ENCODE measurements around the gene SLC39A10.
A peak's percentile ranks its signal among the peaks of the same experiment; 100 is the strongest.
"Not testable (repeated sequence)": the region's sequence is repeated elsewhere in the genome, so short reads cannot be mapped to it uniquely, and the experiment has no call there.

SLC39A10 gene, protein sequence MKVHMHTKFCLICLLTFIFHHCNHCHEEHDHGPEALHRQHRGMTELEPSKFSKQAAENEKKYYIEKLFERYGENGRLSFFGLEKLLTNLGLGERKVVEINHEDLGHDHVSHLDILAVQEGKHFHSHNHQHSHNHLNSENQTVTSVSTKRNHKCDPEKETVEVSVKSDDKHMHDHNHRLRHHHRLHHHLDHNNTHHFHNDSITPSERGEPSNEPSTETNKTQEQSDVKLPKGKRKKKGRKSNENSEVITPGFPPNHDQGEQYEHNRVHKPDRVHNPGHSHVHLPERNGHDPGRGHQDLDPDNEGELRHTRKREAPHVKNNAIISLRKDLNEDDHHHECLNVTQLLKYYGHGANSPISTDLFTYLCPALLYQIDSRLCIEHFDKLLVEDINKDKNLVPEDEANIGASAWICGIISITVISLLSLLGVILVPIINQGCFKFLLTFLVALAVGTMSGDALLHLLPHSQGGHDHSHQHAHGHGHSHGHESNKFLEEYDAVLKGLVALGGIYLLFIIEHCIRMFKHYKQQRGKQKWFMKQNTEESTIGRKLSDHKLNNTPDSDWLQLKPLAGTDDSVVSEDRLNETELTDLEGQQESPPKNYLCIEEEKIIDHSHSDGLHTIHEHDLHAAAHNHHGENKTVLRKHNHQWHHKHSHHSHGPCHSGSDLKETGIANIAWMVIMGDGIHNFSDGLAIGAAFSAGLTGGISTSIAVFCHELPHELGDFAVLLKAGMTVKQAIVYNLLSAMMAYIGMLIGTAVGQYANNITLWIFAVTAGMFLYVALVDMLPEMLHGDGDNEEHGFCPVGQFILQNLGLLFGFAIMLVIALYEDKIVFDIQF

DNA sequence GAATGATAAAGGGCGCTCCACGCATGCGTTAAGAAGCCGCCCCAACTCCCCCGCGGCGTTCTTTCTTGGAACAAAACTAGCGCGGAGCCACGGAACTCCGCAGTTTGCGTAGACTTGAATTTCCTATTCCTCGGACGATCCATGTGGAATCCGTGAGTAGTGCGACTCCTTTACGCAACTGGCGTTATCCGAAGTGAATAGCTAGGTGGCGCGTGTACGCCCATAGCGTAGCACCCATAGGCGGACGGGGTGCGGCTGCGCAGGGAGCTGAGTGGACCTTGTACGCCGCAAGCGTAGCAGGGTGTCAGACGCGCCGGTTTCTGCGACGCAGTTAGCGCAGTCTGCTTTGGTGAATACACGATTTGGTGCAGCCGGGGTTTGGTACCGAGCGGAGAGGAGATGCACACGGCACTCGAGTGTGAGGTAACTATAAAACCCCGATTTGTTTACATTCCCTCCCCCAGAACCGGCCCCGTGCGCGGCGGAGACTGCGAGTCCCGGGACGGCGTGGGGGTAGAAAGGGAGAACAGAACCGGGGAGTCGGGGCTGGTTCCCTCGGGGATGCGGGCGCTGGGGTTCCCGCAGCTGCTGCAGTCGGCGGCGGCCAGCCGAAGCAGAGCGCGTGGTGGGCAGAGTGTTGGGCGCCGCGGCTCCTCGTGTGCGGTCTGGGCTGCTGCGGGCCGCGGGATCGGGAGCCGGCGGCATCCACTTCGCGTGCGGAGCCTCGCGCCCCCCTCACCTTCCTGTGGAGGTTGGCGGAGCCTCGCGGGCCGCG is at the start of gene SLC39A10:
SLC39A10 (plus strand) TSS at position 368 of the 775 bp plus-strand sequence. CDS start 22,817 bp downstream, outside the sequence.
- DNase-seq = peak; percentile 96
- ATAC-seq = peak; percentile 84

DNA sequence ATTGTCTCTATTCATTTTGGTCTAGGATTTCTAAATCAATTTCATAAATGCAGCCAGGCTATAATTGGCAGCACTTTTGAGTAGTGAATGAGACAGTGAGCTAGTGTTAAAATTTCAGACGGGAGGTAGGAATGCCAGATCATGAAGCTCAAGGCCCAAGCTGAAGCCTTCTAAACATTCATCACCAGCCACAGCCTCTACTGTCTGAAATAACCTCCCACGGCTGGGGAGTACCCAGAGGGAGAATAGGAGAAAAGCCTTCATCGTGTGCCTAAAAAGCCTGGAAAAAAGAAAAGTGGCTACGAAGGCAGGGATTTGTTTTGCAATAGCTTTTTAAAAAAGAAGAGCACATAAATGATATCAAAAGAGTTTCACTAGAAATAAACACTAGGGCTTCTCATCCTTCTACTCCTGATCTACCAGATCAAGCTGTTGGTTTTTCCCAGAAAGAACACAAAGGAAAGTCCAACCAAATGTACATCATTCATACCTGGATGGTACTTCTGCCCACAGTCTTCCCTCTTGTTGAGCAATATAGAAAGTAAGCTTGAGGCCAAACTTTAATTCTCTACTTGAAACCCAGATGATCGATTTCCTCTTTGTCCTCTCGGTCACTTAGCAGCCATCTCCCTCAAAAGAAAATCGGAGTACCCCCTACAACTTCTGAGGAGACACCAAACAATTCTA is 48.1 kb upstream of the SLC39A10 start:
- ATAC-seq = no peak
- DNase-seq = no peak

DNA sequence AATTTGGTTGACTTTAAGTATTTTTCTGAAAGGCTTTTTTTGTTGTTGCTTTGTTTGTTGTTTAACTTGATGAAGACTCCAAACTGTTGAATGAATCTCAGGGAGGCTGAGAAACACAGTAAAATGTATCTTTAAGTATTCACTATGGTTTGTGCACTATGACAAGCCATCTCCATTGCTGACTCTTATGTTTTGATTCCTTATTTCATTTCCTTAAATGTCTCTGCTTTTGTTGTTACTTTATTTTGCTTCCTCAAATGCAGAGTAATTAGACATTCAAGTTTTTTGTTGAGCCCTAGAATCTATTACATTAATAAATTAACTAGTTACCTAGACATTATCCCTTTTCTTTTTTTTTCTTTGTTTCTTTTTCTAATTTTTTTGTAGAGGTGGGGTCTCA is 46.3 kb upstream of the SLC39A10 start:
- ATAC-seq (no peak), DNase-seq (no peak)

DNA sequence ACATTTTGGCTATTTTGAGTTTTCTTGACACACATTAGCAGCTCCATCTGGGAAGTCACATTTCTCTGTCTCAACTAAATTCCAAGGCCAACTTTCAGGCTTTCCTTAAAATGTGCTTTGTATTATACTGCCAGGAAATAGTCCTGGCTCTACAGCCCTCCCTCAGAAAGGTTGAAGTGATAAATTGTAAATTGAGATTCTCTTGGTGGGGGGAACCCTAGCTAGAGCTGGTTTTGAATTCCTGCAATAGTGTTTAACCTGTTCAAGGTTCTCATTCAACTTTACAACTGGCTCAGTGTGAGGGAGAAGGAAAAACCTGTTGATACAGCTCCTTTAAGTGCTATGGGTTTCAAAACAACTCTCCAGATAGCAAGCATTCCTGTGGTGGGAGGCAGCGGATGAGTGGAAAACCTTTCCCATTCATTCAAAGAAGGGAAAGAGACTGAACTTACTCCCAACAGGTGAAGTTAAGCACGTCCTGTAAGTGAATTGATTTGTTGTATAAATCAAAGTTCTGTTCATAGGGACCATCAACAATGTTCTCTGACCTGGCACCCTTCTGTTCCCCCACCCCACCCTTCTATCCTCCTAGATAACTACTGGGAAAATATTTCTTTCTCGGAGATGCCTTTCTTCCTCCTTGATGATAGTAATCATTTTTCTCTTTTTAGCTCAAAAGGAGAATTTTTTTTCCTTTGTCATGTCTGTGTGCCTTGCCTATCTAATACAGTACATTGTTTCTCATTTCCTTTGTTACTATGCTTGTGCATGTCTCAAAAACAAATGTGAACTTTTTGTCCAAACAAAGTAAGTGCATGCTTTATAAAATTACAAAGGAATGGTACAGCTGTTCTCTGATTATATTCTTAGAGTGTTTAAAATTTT is 44.2 kb upstream of the SLC39A10 start:
- no peak for DNase-seq
- no peak for ATAC-seq

DNA sequence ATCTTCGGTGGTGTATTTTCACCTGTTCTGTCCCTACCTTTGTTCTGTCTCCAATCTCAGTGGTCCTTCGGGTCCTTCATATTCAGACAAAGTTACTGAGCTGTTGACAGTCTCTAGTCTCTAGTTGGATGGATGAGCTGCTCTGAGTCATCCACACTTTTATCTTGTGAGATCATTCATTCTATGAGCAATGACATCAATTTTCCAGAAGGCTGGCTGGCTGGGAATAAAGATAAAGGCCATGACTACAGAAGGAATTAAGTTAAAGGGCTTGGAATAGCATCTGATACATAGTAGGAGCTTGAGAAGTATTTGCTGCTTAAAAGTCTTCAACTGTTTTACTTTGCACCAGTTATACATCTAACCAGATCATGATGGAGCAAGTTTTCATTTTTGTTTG is 43.1 kb upstream of the SLC39A10 start:
- DNase-seq (no peak), ATAC-seq (peak; percentile 63)

DNA sequence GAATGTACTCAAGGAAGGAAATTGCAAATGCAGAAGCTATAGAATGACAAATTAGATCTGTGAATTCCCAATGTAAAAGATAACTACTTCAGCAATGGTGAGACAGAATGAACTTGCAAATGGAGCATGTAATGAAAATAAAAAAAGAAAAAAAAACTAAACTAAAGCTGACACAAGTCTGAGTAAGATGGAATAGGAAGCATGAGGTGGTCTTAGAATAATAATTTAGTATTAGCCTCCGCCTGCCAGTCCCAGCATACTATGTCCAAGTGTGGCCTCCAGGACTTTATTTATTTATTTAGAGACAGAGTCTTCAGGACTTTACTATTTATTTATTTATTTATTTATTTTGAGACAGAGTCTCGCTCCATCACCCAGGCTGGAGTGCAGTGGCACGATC is 37.4 kb upstream of the SLC39A10 start:
- no peak for DNase-seq
- no peak for ATAC-seq

DNA sequence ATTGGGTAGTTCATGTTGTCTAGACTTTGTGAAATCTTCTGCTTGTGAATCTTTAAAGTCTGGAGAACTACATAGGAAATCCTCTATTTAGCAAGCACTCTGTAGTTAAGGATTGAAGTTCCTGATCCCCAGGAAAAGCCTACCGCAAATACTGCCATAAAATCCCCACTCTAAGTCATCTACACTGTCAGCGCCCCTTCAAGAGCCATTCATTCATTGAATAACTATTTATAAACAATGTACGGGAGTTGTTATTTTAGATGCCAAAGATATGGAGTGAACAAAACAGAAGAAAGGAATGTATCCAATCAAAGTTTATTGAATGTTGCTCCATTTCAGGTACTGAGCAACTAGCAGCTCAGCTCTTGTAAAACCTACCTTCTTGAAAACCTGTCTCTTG is 36.5 kb upstream of the SLC39A10 start:
- ATAC-seq (no peak), DNase-seq (no peak)

DNA sequence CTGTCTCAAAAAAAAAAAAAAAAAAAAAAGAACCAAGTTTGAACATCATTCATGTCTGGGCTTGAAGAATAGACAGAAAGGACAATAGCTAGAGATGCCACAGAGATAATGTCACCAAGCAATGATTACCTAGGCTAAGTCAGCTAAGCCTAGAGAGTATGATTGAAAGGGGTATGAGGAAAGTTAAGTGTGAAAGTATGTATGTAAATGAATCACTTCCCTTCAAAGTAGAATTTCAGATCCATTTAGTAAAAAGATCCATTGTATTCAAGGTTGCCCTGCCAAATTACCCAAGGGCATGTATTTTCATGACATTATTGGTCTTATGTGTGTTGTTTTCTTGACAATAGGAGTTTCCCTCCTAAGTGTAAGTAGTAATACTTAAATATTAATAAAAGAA is 34.1 kb upstream of the SLC39A10 start:
- no peak for ATAC-seq
- DNase-seq = no peak

DNA sequence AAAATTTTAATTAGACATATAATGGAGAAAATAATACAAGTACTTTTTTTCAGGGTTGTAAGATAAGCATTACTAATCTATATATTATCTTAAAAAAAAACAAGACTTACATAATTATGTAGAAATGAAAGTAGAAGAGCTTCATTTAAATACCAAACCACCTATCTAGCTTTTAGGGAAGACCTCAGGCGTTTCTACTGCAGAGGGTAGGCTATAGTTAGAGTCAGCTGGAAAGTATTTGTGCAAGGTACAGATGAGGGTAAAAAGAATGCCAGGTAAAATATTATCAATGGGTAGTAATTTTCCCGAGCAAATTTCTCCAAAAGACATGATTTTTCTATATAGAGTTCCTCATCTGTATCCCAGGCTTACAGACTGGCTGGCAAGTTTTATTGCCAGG is 30.5 kb upstream of the SLC39A10 start:
- no peak for ATAC-seq

DNA sequence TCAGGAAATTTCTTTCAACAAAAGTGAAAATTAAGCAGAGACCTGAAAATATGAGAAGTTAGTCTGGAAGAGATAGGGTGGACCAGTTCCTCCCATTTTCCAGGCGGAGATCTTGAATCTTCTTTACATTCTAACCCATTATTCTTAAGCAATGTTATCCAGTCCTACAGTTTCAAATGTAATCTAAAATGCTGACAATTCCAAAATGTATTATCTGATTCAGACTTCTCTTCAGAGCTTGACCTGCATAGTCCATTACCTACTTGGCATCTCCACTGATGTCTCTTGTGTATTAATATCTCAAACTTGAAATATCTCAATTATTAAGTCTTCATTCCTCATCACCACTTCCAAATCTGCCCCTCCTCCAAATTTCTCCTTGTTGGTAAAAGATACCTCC is 28.4 kb upstream of the SLC39A10 start:
- ATAC-seq (no peak), DNase-seq (no peak)

More for the DNA sequence above, 30.5 kb upstream of the SLC39A10 start:
- DNase-seq = no peak

DNA sequence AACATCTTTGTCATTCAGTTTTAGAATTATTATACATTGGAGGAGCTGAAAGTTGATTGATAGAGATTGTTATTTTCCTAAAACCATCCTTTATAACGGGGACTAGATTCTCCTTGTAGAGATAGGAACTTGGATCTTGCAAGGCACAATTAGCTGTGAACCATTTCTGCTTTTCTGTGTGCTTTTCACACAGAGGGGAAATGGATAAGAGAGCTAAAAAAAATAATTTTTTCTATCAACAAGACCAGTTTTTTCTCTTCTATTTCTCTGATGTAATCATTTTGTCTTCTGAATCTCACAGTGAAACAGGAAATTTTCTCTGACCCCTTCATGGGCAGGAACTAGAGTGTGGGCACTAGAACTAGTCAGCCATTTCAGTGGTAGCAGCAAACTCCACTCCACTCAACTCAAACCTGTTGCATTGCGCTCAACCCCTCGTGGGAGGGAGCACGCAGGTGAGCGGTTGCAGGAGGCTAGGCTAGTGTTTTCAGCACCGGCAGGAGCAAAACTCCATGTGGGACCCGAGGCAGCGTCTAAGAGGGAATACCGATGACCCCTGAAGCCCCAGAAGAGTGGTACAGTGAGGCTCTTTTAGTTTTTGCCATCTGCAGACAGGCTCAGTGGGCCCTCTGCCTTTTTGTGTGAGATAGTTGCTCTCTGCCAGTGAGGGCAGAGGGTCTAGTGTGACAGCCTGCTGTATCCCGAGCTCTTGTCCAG is 24.0 kb upstream of the SLC39A10 start:
- DNase-seq (no peak), ATAC-seq (no peak)

DNA sequence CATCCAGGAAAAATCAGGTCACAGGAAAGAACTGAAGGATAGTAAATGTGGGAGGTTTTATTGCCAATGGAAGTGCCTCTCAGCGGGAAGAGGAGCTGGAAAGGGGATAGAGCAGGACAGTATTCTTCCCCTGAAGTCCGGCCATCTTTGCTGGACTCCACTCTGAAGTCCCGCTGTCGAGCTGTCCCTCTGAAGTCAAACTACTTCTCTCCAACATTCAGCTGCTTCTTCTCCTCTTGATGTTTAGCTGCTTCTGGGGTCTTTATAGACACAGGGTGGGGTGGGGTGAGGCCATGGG is 23.5 kb upstream of the SLC39A10 start:
- DNase-seq = no peak
- ATAC-seq = no peak

DNA sequence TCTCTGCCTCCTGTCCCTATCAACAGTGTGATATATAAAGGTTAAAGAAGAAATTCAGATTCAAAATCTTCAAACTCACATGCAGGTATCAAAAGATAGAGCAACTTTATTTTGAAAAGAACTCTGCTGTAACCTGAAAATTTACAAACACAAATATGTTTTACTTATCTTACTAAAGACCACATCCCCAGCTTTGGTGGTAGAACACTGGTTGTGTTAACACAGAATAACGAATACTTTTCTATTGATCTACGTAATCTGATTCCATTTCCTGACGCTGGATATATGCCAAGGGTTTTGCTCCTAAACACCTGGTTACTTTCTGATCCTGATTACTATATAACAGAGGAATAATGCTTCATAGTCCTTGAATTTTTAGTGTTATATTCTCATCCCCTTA is 23.1 kb upstream of the SLC39A10 start:
- ATAC-seq (no peak), DNase-seq (no peak)

DNA sequence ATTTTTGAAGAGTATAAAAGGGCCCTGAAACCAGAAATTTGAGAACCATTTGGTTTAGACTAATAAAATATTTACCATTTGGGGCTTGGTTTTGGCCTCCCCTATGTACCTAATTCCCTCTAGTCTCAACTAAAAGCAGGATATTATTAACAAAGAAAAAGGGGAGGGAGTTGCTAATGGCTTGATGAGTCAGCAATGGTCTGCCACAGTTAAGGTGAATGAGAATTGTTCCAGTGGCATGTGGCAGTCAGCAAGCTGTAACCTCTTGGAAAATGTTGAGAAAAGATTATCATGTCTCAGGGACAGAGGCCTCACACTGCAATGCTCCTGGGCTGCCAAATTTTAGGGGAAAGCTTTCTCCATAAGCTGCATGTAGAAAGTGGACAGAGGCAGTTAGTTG is 20.1 kb upstream of the SLC39A10 start:
- DNase-seq (no peak), ATAC-seq (no peak)

DNA sequence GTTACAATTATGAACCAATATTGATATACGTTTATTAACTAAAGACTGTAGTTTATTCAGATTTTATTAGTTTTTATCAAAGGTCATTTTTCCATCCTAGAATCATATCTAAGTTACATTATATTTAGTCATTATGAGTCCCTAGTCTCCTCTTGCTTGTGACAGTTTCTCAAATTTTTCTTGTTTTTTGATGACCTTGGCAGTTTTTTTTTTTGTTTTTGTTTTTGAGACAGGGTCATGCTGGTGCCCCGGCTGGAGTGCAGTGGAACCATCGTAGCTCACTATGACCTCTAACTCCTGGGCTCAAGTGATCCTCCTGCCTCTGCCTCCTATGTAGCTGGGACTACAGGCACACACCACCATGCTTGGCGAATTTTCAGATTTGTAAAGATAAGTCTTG is 18.3 kb upstream of the SLC39A10 start:
- ATAC-seq (no peak), DNase-seq (no peak)

DNA sequence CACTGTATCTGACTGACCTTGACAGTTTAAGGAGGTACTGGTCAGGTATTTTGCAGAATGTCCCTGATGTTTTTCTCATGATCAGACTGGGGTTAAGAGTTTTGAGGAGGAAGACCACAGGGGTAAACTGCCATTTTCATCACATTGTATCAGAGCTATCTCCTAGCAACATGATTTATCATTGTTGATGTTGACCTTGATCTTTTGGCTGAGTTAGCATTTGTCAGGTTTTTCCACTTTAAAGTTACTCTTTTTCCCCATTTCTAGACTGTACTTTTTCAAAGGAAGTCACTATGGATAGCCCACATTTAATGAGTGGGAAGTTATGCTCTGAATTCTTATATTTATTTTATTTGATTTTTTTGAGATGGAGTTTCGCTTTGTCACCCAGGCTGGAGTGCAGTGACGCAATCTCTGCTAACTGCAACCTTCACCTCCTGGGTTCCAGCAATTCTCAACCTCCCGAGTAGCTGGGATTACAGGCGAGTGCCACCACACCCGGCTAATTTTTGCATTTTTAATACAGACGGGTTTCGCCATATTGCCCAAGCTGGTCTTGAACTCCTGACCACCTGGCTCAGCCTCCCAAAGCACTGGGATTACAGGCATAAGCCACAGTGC is 17.7 kb upstream of the SLC39A10 start:
- ATAC-seq = no peak
- no peak for DNase-seq

DNA sequence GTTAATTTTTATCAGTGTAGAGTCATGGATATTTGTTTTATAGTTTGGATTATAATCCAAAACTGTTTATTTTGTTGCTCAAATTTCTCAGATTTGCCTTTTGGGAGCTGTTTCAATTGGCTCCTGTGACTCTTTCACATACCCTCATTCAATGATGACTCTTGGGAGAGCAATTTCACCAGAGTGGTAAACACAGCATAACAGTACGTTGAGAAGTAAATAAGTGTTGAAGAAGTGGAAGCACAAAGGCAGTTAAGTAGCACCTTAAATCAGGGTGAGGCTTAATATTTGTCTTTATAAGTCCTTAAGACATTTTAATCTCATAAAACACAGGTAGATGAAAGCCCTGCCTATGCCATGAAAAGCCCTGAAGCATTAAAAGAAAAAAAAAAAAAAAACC is 17.1 kb upstream of the SLC39A10 start:
- no peak for ATAC-seq
- no peak for DNase-seq

DNA sequence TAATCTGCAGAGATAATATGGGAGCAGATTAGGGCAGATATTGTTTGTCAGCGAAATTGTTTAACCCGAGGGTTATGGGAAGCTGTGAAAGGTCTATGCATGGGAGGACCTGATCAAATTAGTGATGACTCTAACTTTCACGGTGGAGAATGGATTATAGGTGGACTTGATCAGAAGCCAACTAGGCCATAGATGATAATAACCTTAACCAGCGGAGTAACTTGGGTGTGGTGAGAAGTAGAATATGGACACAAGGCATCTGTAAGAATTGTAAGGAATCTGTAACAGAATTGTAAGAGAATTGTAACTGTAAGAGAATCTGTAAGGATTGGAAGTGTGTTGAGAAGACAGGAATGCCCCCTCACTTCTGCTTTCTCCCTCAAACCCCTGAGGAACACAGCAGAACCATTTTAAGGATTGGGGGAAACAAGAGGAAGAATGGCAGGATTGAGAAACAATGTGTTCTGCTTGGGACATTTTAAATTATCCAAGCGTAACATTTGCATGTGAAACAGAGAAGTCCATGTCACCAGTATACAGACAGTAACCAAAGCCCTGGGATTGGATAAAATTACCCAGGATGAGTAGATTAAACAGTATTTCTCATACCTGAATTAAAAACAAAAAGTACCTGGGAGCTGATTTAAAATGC is 14.9 kb upstream of the SLC39A10 start:
- ATAC-seq = no peak
- DNase-seq = no peak

DNA sequence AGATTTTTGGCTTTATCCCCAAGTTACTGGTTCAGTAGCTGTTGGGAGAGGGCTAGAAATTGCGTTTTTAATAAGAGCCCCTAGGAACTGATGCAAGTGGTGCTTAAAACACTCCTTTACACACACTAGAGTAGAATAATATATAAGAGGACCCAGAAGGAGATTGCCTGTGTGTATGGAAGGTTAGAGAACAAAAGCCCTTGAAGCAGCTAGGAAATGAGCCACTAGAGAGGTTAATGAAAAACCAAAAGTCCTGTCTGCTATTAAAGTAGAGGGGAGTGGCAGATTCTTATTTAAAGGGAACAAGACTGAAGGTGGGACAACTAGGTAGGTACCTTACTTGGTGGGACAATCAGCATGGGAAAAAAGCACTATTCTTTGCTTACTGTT is 14.4 kb upstream of the SLC39A10 start:
- ATAC-seq = no peak
- DNase-seq = no peak

DNA sequence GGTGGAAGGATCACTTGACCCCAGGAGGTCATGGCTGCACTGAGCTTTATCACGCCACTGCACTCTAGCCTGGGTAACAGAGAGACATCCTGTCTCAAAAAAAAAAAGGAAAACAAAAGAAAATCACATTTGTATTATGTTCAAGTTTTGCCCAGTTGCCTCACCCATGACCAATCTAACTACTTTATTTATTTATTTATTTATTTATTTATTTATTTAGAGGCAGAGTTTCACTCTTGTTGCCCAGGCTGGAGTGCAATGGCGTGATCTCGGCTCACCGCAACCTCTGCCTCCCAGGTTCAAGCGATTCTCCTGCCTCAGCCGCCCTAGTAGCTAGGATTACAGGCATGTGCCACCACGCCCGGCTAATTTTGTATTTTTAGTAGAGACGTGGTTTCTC is 12.3 kb upstream of the SLC39A10 start:
- not testable (repeated sequence) for ATAC-seq, DNase-seq

All from stimulated activated naive CD8-positive, alpha-beta T cell treated with anti-CD3 and anti-CD28 coated beads, Interleukin-15, Interleukin-2, amounts not matched to agents 100 U/mL and 50 U/mL, for 24 hours (primary cell).